GM21381 (cell line): ENCODE results near the gene IDUA.
"Not testable (repeated sequence)": the region's sequence is repeated elsewhere in the genome, so short reads cannot be mapped to it uniquely, and the experiment has no call there.

ENCODE experiments used
- ATAC-seq: cut with Tn5 transposase; IDR thresholded peaks from one replicate; pipeline ENCODE4 v1.9.1; 2021; ENCODE audit warnings: mild to moderate bottlenecking, moderate library complexity; ENCODE audit not compliant: unreplicated experiment

The IDUA gene

GRCh38 chr4:966266-967112 is 20.4 kb upstream of the IDUA start:
- no peak for ATAC-seq

- no peak for ATAC-seq
These were observed 19.4 kb upstream of the IDUA start for GRCh38 chr4:967113-968104.

- ATAC-seq: no peak
These were observed 18.6 kb upstream of the IDUA start for GRCh38 chr4:968221-968620.

- no peak for ATAC-seq
These were observed 18.0 kb upstream of the IDUA start for GRCh38 chr4:968621-969394.

- no peak for ATAC-seq
These were observed 16.6 kb upstream of the IDUA start for GRCh38 chr4:970046-970745.

- ATAC-seq: no peak
These were observed 15.9 kb upstream of the IDUA start for GRCh38 chr4:970854-971520.

GRCh38 chr4:971666-972500 is 15.0 kb upstream of the IDUA start:
- ATAC-seq: no peak

- ATAC-seq: peak; percentile 43
These were observed 14.0 kb upstream of the IDUA start for GRCh38 chr4:972651-973424.

- peak; percentile 68 for ATAC-seq
These were observed 13.1 kb upstream of the IDUA start, which contains the start of gene DGKQ for GRCh38 chr4:973431-974397. Gene DGKQ (minus strand): TSS chr4:973569. CDS start chr4:973482, 87 bp downstream.

- no peak for ATAC-seq
These were observed 12.2 kb upstream of the IDUA start for GRCh38 chr4:974668-975067.

- not testable (repeated sequence) for ATAC-seq
These were observed 10.8 kb upstream of the IDUA start for GRCh38 chr4:976016-976415.

- no peak for ATAC-seq
These were observed 7.7 kb upstream of the IDUA start for GRCh38 chr4:978957-979701.

GRCh38 chr4:982291-982690 is 4.6 kb upstream of the IDUA start:
- ATAC-seq: no peak

- ATAC-seq: no peak
These were observed 4.0 kb upstream of the IDUA start for GRCh38 chr4:982814-983213.

GRCh38 chr4:984336-985054 is 2.3 kb upstream of the IDUA start:
- no peak for ATAC-seq
